NCI-H1105 (cell line): Measurements from ENCODE around the gene CACNA1A.

Experiments used
- DNase-seq: peaks from one replicate; lab custom pipeline; 2025; lab: John Stamatoyannopoulos, UW

CACNA1A gene

GRCh38 chr19:13163609-13164342 is 342.5 kb downstream of the CACNA1A start:
- DNase-seq: no peak

GRCh38 chr19:13162724-13163608 is 343.3 kb downstream of the CACNA1A start:
- DNase-seq: peak; percentile 90

DNA sequence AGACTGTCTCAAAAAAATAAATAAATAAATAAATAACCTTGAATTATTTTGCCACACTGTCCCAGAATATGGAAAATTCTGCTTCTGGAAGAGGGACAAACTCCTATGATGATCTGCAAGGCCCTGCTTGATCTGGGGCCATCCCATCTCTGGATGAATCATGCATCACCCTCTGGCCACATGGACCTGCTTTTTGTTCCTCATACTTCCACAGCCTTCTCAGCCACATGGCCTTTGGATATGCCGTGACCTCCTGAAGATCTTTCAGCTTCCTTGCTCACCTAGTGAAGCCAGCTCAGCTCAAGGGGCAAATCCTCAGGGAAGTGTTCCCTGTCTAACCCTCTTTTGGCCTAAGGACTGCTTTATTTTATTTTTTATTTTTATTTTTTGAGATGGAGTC is 345.7 kb downstream of the CACNA1A start:
- no peak for DNase-seq

GRCh38 chr19:13159713-13160112 is 346.6 kb downstream of the CACNA1A start:
- no peak for DNase-seq
